Stimulated activated CD8-positive, alpha-beta memory T cell treated with anti-CD3 and anti-CD28 coated beads, Interleukin-15, amount 100 ng/mL, for 24 hours (primary cell): Measurements from ENCODE around the gene DACT1.

Experiments used
- DNase-seq: peaks from one replicate; pipeline ENCODE4 v3.0.0-alpha.2; 2020; ENCODE audit warnings: low read depth

DACT1 gene

DNA sequence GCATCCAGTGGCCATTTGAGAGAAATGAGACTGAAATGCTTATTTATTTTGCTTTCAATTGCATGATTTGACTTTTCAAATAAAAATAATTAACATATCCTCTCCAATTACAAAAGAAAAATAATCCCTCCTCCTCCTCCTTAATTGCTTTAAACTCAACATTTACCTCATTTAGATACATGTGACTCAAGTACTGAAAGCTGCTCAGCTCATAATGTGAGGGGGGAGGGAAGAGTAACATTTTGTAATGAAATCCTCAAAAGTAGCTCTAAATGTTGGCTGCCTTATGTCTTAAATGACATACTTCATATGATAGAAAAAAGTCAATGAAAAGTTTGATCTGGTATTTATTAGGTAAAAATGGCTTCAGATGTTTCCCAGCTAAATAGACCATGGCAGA, 29.0 kb downstream of the DACT1 start:
- no peak for DNase-seq

DNA sequence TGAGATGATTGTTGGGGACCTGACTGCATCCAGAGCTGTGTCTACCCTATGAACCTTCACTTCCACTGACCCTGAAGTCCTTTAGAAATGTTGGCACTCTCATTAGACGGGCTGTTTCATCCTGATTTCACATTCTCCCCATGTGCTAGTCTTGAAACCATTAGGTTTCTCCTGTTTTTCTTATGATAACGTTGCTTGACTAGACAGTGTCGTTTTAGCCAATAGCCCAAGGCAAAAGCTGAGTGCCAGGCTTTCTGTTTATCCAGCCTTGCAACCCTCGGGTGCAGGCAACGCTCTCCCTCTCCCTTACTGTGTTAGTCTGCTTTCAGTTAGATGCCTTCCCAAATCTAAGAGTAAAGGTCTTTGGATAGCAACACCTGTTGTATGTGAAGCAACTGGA, 30.1 kb downstream of the DACT1 start:
- DNase-seq, result no peak

DNA sequence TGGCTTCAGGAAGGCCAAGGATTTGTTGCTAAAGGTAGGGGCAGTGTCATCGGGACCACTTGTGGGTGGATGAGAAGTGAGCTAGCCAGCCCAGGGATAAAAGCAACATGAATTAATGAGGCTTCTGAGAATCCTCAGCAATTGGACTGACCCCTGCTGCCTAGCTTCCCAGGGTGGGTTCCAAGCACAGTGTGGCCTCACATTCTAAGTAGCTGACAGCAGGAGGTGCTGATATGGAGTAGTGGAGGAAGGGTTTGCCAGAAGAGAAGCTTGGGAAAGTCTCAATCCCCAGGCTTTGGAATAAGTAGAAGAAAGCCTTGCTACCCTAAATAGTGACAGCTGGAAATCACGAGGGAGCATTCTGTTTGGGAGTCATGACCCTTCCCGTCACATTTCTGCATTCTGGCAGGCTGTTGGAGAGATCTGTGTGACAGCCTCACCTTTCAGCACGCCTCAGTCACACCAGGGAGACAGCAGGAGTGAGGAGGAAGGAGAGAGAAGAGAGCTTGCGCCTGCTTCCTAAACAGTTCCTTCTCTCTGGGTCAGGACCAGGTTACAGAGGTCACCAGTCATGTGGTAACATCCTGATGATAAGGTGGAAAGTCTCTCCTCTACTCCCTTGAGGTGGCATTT, 31.2 kb downstream of the DACT1 start:
- no peak for DNase-seq

- no peak for DNase-seq
These were observed 31.9 kb downstream of the DACT1 start for GRCh38 chr14:58669556-58670200.

GRCh38 chr14:58671024-58671423, 33.3 kb downstream of the DACT1 start:
- DNase-seq, result no peak

- no peak for DNase-seq
These were observed 33.7 kb downstream of the DACT1 start for GRCh38 chr14:58671436-58671835.

- DNase-seq, result no peak
These were observed 36.0 kb downstream of the DACT1 start for GRCh38 chr14:58673722-58674121.

DNA sequence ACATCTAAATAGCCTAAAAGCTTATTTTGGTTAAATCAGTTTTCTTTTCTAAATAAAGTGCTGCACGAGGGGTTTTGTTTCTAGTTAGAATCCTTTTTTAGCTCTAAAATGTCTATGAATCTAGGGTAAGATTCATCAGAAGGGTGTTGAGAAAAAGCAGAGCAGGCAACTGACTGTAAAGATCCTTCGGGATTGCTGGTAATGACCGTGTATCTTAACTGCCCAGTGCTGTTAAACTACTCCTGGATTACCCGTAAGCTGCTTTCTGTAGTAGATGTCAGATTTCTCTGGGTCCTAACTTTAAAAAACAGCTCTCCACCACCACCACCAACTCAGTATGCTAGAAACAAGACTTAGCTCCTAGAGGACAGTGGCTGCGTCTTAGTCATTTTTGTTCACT, 39.2 kb downstream of the DACT1 start:
- DNase-seq, result no peak

DNA sequence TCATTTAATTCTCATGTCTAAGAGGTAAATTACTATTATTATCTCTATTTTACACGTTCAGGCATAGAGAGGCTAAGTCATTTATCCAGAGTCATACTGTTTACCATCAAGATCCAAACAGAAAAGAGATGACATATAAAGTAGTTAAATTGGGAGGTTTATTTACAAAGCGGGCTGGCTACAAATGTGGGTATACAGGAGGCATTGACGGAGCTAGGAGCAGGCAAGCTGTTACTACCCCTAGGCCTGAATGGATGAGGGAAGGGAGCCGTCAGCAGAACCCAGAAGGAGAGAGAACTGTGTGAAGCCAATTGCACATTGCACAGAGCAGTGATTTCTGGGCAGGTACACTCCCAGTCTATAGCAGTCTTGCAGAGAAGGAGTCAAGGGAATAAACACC, 39.8 kb downstream of the DACT1 start:
- DNase-seq, result no peak

- no peak for DNase-seq
These were observed 40.2 kb downstream of the DACT1 start for GRCh38 chr14:58677996-58678395.

GRCh38 chr14:58680698-58681097, 42.9 kb downstream of the DACT1 start:
- DNase-seq, result no peak

DNA sequence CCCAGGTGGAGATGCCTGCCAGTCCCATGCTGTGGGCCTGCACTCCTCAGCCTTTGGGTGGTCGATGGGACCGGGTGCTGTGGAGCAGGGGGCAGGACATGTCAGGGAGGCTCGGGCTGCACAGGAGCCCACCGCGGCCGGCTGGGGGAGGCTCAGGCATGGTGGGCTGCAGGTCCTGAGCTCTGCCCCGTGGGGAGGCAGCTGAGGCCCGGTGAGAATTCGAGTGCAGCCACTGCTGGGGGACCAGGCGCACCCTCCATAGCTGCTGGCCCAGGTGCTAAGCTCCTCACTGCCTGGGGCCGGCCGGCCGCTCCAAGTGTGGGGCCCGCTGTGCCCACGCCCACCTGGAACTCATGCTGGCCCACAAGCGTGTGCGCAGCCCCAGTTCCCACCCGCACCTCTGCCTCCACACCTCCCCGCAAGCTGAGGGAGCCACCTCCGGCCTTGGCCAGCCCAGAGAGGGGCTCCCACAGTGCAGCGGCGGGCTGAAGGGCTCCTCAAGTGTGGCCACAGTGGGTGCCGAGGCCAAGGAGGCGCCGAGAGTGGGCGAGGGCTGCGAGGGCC, 49.6 kb downstream of the DACT1 start:
- DNase-seq, result no peak

- DNase-seq, result no peak
These were observed 53.2 kb downstream of the DACT1 start for GRCh38 chr14:58690801-58691516.

GRCh38 chr14:58693048-58693447, 55.3 kb downstream of the DACT1 start:
- DNase-seq, result no peak

DNA sequence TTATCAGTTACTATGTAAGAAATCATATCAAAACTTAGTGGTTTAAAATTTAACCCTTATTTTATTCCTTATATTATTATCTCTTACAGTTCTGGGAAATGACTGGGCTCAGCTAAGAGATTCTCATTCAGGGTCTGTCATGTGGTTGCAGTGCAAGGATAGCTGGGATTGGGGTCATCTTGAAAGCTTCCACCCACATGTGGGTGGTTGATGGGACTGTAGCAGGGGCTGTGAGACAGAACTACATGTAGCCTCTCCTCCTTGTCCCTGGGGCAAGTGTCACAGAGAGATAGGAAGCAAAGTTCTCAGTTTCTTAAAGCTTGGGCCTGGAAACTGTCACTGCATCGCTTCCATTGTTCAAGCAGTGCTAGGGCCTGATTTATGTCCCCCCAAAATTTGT, 57.8 kb downstream of the DACT1 start:
- DNase-seq, result no peak

DNA sequence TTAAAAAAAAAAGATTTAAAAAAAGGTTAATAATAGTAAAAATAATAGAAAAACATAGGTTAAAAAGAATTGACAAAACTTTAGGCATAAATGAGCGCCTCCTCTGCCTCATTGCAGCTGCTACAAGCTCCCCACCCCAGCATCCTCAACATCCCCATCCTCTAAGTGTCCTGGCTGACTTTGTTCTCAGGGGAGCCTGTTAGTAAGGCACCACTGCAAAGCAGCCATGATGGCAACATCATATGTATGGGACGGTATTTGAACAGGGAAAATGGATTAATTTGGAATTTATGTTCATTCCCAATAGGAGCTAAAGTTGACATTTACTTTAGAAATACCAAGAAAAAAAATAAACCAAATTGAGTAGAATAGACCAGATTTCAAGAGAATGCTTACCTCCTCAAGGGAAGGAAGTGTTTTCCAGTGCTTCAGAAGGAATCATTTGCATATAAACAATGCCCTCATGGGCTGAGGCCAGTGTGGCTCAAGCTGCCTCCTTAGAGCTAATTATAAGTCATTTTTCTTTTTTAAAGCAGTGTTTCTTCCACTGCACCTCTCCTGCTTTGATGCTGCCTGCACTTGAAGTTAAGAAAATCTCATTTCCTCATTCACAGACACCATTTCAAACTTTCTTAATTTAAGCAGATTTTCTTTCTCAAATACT, 59.6 kb downstream of the DACT1 start:
- DNase-seq, result no peak
